K562 (cell line): ENCODE results near the gene CPHXL2. TPM values are rescaled to one million over a fixed set of nuclear protein-coding genes. Genes with fewer than 3 reads are reported as not detected.

Source experiments
- ARNT ChIP-seq, 2 experiments: fragments of 450-650 bp; IDR thresholded peaks; 2 replicates each; pipeline ENCODE4 v1.6.1; 2016; ENCODE audit warnings: mild to moderate bottlenecking in 1 of 2
- COPS2 ChIP-seq: fragments of 450-650 bp; conservative IDR thresholded peaks from 2 replicates; pipeline ENCODE4 v1.6.1; 2016; ENCODE audit warnings: mild to moderate bottlenecking, moderate library complexity
- ETS1 ChIP-seq: conservative IDR thresholded peaks from 2 replicates; pipeline ENCODE4 v1.6.1; 2011; ENCODE audit warnings: low read depth, mild to moderate bottlenecking, low read length; ENCODE audit not compliant: control insufficient read depth
- FIP1L1 ChIP-seq: fragments of 200-400 bp; formaldehyde crosslinking; IDR thresholded peaks from 2 replicates; pipeline ENCODE4 v1.6.1; 2018; ENCODE audit warnings: mild to moderate bottlenecking, low read depth, low read length; ENCODE audit not compliant: poor library complexity, severe bottlenecking
- HDAC6 ChIP-seq: IDR thresholded peaks from 2 replicates; pipeline ENCODE4 v1.6.1; 2012; ENCODE audit warnings: low read depth, mild to moderate bottlenecking, control low read depth, inconsistent platforms, low read length, moderate library complexity
- MGA ChIP-seq: fragments of 450-650 bp; IDR thresholded peaks from 2 replicates; pipeline ENCODE4 v1.6.1; 2016; ENCODE audit warnings: mild to moderate bottlenecking, moderate library complexity
- PATZ1 ChIP-seq: fragments of 250-450 bp; sonication (Bioruptor Pico); IDR thresholded peaks from 2 replicates; pipeline ENCODE4 v1.5.0; 2020; ENCODE audit warnings: mild to moderate bottlenecking, borderline replicate concordance
- STAT6 ChIP-seq: sonication (generic); formaldehyde crosslinking; IDR thresholded peaks from 2 replicates; pipeline ENCODE4 v1.8.1; 2023; ENCODE audit warnings: mild to moderate bottlenecking, missing genetic modification reagents
- polyA plus RNA-seq, 8 experiments: library from polyadenylated mRNA; depleted of rRNA in 4 of 8; stranded (reverse) in 5 of 8; unstranded in 3 of 8; fragments of >200 nt; fragmentation: Nextera tagmentation in 2 of 8; fragmentation: Illumina TruSeq in 1 of 8; extraction: Ambion mirVana in 2 of 8; extraction: Trizol in 1 of 8; gene quantifications; 2 replicates each; pipeline versions ENCODE4 v1.2.1 to v1.2.3, GENCODE V29; 2011 to 2014; ENCODE audit warnings: inconsistent platforms in 1 of 8, missing spikeins in 1 of 8
- total RNA-seq, 7 experiments: library from RNA; depleted of rRNA in 6 of 7; stranded (reverse); fragments of >200 nt in 6 of 7; fragmentation: Illumina TruSeq in 2 of 7; extraction: Trizol in 2 of 7; gene quantifications; 2 replicates each; pipeline versions ENCODE4 v1.2.1 to v1.2.3, GENCODE V29; 2011 to 2021; ENCODE audit warnings: low replicate concordance in 1 of 7

Gene CPHXL2
- total and polyA plus RNA-seq, 9 of the 15 experiments (the other 6 are each of a cell fraction or from before 2014, with no cell fraction given) = not detected

GRCh38 chr16:75647492-75648264, 29.1 kb downstream of the CPHXL2 start, which contains the start of the genes KARS1 and TERF2IP (continued):
- peak; percentile 58 for TF ChIP-seq MGA
- TF ChIP-seq ARNT (IDR thresholded peaks at IDR 0.05) = no peak
- TF ChIP-seq PATZ1 (CRISPR knock-in tag) = no peak
- TF ChIP-seq FIP1L1 = peak; percentile 37
- TF ChIP-seq HDAC6 = no peak
- no peak for TF ChIP-seq COPS2
- TF ChIP-seq STAT6 (CRISPR knock-in tag) = no peak
- peak; percentile 66; the same call in 1 of the 2 replicates for TF ChIP-seq ETS1
